Muscle layer of duodenum (tissue), 2 donors: ENCODE data around the gene RABGGTA.

Experiments
- H3K27ac ChIP-seq: one replicate; pipeline ENCODE4 v1.7.0; 2013; ENCODE audit warnings: mild to moderate bottlenecking, low read length
- H3K27me3 ChIP-seq: one replicate; pipeline ENCODE4 v1.7.0; 2013; ENCODE audit warnings: low read depth, mild to moderate bottlenecking, control low read depth, low read length
- H3K36me3 ChIP-seq, 2 donors: one replicate each; pipeline ENCODE4 v1.7.0; 2013; ENCODE audit warnings: low read length in 2 of 2, control low read depth in 1 of 2, mild to moderate bottlenecking in 1 of 2; ENCODE audit not compliant: insufficient read depth in 2 of 2, control insufficient read depth in 1 of 2
- H3K4me1 ChIP-seq, 2 donors: one replicate each; pipeline ENCODE4 v1.7.0; 2013; ENCODE audit warnings: low read length in 2 of 2, mild to moderate bottlenecking in 2 of 2, control low read depth in 1 of 2, moderate library complexity in 1 of 2; ENCODE audit not compliant: insufficient read depth in 2 of 2, control insufficient read depth in 1 of 2
- H3K4me3 ChIP-seq, 2 donors: one replicate each; pipeline ENCODE4 v1.7.0; 2013; ENCODE audit warnings: low read length in 2 of 2, low read depth in 1 of 2, mild to moderate bottlenecking in 1 of 2
- H3K9me3 ChIP-seq, 2 donors: one replicate each; pipeline ENCODE4 v1.7.0; 2013; ENCODE audit warnings: low read length in 2 of 2, control low read depth in 1 of 2, mild to moderate bottlenecking in 1 of 2; ENCODE audit not compliant: control insufficient read depth in 1 of 2
- donor health status: healthy.

Gene RABGGTA

GRCh38 chr14:24298892-24299254 lies 27.5 kb upstream of the RABGGTA start:
- Histone ChIP-seq H3K4me1 (peaks cover 12 to 29% of the 10 kb centered on the region in 2 donors), H3K27ac (peak overlapping the region; percentile 89), H3K9me3 (no peaks in the 10 kb centered on the region), H3K4me3 (peak overlapping the region; percentile 81 to 93), H3K27me3 (no peaks in the 10 kb centered on the region), H3K36me3 (peaks cover 32 to 40% of the 10 kb centered on the region in 2 donors)

GRCh38 chr14:24297190-24297964 lies 26.0 kb upstream of the RABGGTA start:
- Histone ChIP-seq H3K4me1 (peaks cover 12 to 29% of the 10 kb centered on the region in 2 donors), H3K36me3 (peaks cover 26 to 28% of the 10 kb centered on the region in 2 donors), H3K27ac (peak overlapping the region; percentile 52), H3K9me3 (no peaks in the 10 kb centered on the region), H3K4me3 (no peak overlapping the region), H3K27me3 (no peaks in the 10 kb centered on the region)

- no peaks in the 10 kb centered on the region for H3K9me3 ChIP-seq
- H3K36me3 ChIP-seq: peaks cover 26 to 28% of the 10 kb centered on the region in 2 donors
- no peaks in the 10 kb centered on the region for H3K27me3 ChIP-seq
- no peak overlapping the region for H3K4me3 ChIP-seq
- H3K27ac ChIP-seq: peak overlapping the region; percentile 57
- peaks cover 12 to 29% of the 10 kb centered on the region in 2 donors for H3K4me1 ChIP-seq
Observed at GRCh38 chr14:24296341-24297157, 25.2 kb upstream of the RABGGTA start.

- Histone ChIP-seq H3K4me3 (no peak overlapping the region), H3K27me3 (no peaks in the 10 kb centered on the region), H3K9me3 (no peaks in the 10 kb centered on the region), H3K36me3 (peaks cover 44 to 49% of the 10 kb centered on the region in 2 donors), H3K4me1 (peaks cover 0 to 9% of the 10 kb centered on the region in 2 donors), H3K27ac (no peak overlapping the region)
Observed at GRCh38 chr14:24293525-24293924, 22.1 kb upstream of the RABGGTA start.

GRCh38 chr14:24292118-24292807 lies 20.9 kb upstream of the RABGGTA start:
- Histone ChIP-seq H3K27me3 (no peaks in the 10 kb centered on the region), H3K9me3 (no peaks in the 10 kb centered on the region), H3K4me1 (peaks cover 0 to 8% of the 10 kb centered on the region in 2 donors), H3K4me3 (no peak overlapping the region), H3K27ac (no peak overlapping the region), H3K36me3 (peaks cover 44 to 49% of the 10 kb centered on the region in 2 donors)

- H3K4me3 ChIP-seq: no peak overlapping the region
- peaks cover 44 to 49% of the 10 kb centered on the region in 2 donors for H3K36me3 ChIP-seq
- H3K27me3 ChIP-seq: no peaks in the 10 kb centered on the region
- H3K9me3 ChIP-seq: no peaks in the 10 kb centered on the region
- no peak overlapping the region for H3K27ac ChIP-seq
- H3K4me1 ChIP-seq: peaks cover 0 to under 1% of the 10 kb centered on the region in 2 donors
Observed at GRCh38 chr14:24291446-24292117, 20.2 kb upstream of the RABGGTA start.

GRCh38 chr14:24290746-24291145 lies 19.3 kb upstream of the RABGGTA start:
- Histone ChIP-seq H3K4me3 (no peak overlapping the region), H3K36me3 (peaks cover 40 to 42% of the 10 kb centered on the region in 2 donors), H3K27ac (no peak overlapping the region), H3K27me3 (no peaks in the 10 kb centered on the region), H3K9me3 (no peaks in the 10 kb centered on the region), H3K4me1 (no peaks in the 10 kb centered on the region)

- Histone ChIP-seq H3K36me3 (peaks cover 35 to 36% of the 10 kb centered on the region in 2 donors), H3K27me3 (no peaks in the 10 kb centered on the region), H3K4me1 (no peaks in the 10 kb centered on the region)
Observed at GRCh38 chr14:24289649-24290280, 18.4 kb upstream of the RABGGTA start.

GRCh38 chr14:24286996-24287395 lies 15.6 kb upstream of the RABGGTA start:
- H3K4me1 ChIP-seq: no peaks in the 10 kb centered on the region
- no peaks in the 10 kb centered on the region for H3K27me3 ChIP-seq
- no peaks in the 10 kb centered on the region for H3K9me3 ChIP-seq
- H3K4me3 ChIP-seq: no peak overlapping the region
- peaks cover 26 to 28% of the 10 kb centered on the region in 2 donors for H3K36me3 ChIP-seq
- no peak overlapping the region for H3K27ac ChIP-seq

More at GRCh38 chr14:24289649-24290280, 18.4 kb upstream of the RABGGTA start:
- Histone ChIP-seq H3K9me3 (no peaks in the 10 kb centered on the region), H3K27ac (no peak overlapping the region), H3K4me3 (no peak overlapping the region)

GRCh38 chr14:24285351-24285750 lies 14.0 kb upstream of the RABGGTA start:
- Histone ChIP-seq H3K9me3 (no peaks in the 10 kb centered on the region), H3K4me3 (no peak overlapping the region), H3K27ac (no peak overlapping the region), H3K4me1 (no peaks in the 10 kb centered on the region), H3K36me3 (peaks cover 11% of the 10 kb centered on the region in 2 donors), H3K27me3 (no peaks in the 10 kb centered on the region)
